Measurements from ENCODE around the gene SETMAR.
A peak's percentile ranks its signal among the peaks of the same experiment; 100 is the strongest.
"Not testable (repeated sequence)": the region's sequence is repeated elsewhere in the genome, so short reads cannot be mapped to it uniquely, and the experiment has no call there.

SETMAR gene
- long read RNA-seq, donor 1, partial matches to known transcripts: 0 of 5 reads
- long read RNA-seq, donor 1, other reads (novel, unspliced or antisense): 0 of 5 reads
- long read RNA-seq, donor 2, partial matches to known transcripts: 0 of 4 reads
- long read RNA-seq, donor 2, other reads (novel, unspliced or antisense): 0 of 4 reads
- long read RNA-seq, donor 3: 0 reads
- long read RNA-seq, donor 4, partial matches to known transcripts: 0 of 23 reads
- long read RNA-seq, donor 4, other reads (novel, unspliced or antisense): 19 of 23 reads
- long read RNA-seq, donor 5, partial matches to known transcripts: 0 of 4 reads
- long read RNA-seq, donor 5, other reads (novel, unspliced or antisense): 0 of 4 reads
- long read RNA-seq, donor 6, partial matches to known transcripts: 0 of 22 reads
- long read RNA-seq, donor 6, other reads (novel, unspliced or antisense): 21 of 22 reads
- long read RNA-seq, donor 7, partial matches to known transcripts: 0 of 6 reads
- long read RNA-seq, donor 7, other reads (novel, unspliced or antisense): 0 of 6 reads
- long read RNA-seq, donor 8, partial matches to known transcripts: 0 of 2 reads
- long read RNA-seq, donor 8, other reads (novel, unspliced or antisense): 0 of 2 reads

- DNase-seq: peak; percentile 99
These were observed at the start of gene SETMAR for GRCh38 chr3:4303187-4304123. Gene SETMAR (plus strand): TSS chr3:4303369. CDS start chr3:4303371, 2 bp downstream.

- DNase-seq: no peak
These were observed 41.8 kb upstream of the SETMAR start for GRCh38 chr3:4261406-4261805.

- DNase-seq: no peak
These were observed 39.1 kb upstream of the SETMAR start for GRCh38 chr3:4264040-4264439.

GRCh38 chr3:4270720-4271119 is 32.4 kb upstream of the SETMAR start:
- DNase-seq: no peak

- peak; percentile 17 for DNase-seq
These were observed 31.3 kb upstream of the SETMAR start for GRCh38 chr3:4271834-4272233.

GRCh38 chr3:4279516-4280105 is 23.6 kb upstream of the SETMAR start:
- DNase-seq: no peak

GRCh38 chr3:4281991-4282390 is 21.2 kb upstream of the SETMAR start:
- DNase-seq: no peak

- DNase-seq: no peak
These were observed 18.3 kb upstream of the SETMAR start for GRCh38 chr3:4284865-4285264.

GRCh38 chr3:4289044-4289443 is 14.1 kb upstream of the SETMAR start:
- DNase-seq: no peak

- no peak for DNase-seq
These were observed 12.8 kb upstream of the SETMAR start for GRCh38 chr3:4290272-4290893.

- DNase-seq: no peak
These were observed 10.9 kb upstream of the SETMAR start for GRCh38 chr3:4292301-4292700.

- no peak for DNase-seq
These were observed 8.4 kb upstream of the SETMAR start for GRCh38 chr3:4294616-4295327.

- DNase-seq: not testable (repeated sequence)
These were observed 6.7 kb upstream of the SETMAR start for GRCh38 chr3:4296454-4296853.

GRCh38 chr3:4297486-4297885 is 5.7 kb upstream of the SETMAR start:
- no peak for DNase-seq

- DNase-seq: no peak
These were observed 422 bp upstream of the SETMAR start for GRCh38 chr3:4302747-4303146.

- DNase-seq: not testable (repeated sequence)
These were observed 2.0 kb downstream of the SETMAR start for GRCh38 chr3:4305210-4305609.

GRCh38 chr3:4306091-4306490 is 2.9 kb downstream of the SETMAR start:
- DNase-seq: no peak

- no peak for DNase-seq
These were observed 3.7 kb downstream of the SETMAR start for GRCh38 chr3:4306860-4307259.

- DNase-seq: no peak
These were observed 6.4 kb downstream of the SETMAR start for GRCh38 chr3:4309491-4310128.

GRCh38 chr3:4310971-4311370 is 7.8 kb downstream of the SETMAR start:
- DNase-seq: no peak

- DNase-seq: no peak
These were observed 8.3 kb downstream of the SETMAR start for GRCh38 chr3:4311496-4311895.

Measured in right kidney (tissue), 9 donors.